Measurements from ENCODE around the gene SLC6A19. TPM values are rescaled to one million over a fixed set of nuclear protein-coding genes. Genes with fewer than 3 reads are reported as not detected.

Gene SLC6A19
- total and polyA plus RNA-seq, 2 of the 13 experiments (the other 11 are each of a cell fraction or from before 2014, with no cell fraction given): 0.02 TPM; not detected in 1

DNA sequence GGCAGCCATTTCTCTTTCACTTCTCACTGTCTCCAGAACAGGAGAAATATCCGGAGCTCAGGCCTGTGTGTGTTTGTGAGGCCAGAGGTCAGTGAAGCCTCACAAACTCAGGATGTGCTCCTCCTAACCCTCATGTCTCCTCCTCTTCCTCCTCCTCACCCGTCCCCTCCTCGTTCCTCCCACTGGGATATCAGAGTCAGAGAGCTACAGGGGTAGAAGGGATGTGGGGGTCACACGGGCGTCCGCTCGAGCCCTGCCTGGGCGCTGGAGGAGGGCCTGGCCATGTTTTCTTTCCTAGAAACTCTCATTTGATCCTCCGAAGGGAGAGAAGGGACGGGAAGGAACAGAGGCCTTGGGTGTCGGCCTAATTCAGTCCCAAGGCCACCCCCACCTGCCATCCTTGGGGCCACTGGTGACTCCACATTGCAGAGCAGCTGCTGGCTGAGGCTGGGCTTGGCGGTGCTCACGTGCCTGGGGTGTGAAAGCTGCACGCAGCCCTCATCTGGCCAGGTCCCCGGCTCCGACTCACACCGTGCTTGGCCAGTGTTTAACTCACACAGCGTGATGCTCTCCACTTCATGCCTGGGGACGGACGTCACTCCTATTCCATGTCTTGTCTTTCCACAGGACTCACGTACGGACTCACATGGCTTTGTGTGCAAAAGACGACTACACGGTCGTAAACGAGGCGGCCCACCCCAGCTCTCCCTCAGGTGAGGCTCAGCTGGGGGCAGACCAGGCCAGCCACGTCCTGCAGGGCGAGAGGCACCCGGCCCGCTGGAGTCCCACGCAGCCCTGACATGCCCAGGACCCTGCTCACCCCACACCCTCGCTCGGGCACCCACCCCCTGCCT is 22.6 kb upstream of the SLC6A19 start (continued):
- TF ChIP-seq NR2F1 (CRISPR knock-in tag; IDR thresholded peaks at IDR 0.05): 0 out of 4 replicates have a peak, but pooled peaks of 1 of the 2 experiments have one; percentile 28
- peak; percentile 52 for TF ChIP-seq FOSL2 (CRISPR knock-in tag; IDR thresholded peaks at IDR 0.05)
- TF ChIP-seq ZNF160 (CRISPR knock-in tag; IDR thresholded peaks at IDR 0.05): peak; percentile 11; the same call in 1 of the 2 replicates
- peak; percentile 10 for TF ChIP-seq YY1 (IDR thresholded peaks at IDR 0.05; ENCODE audit: insufficient read depth, insufficient replicate concordance, low read depth, low read length)
- no peak for TF ChIP-seq TAF1 (CRISPR knock-in tag; IDR thresholded peaks at IDR 0.05)
- TF ChIP-seq ZFP36L2 (CRISPR knock-in tag; IDR thresholded peaks at IDR 0.05): no peak
- peak; percentile 83 for TF ChIP-seq ZBTB7A (CRISPR knock-in tag; IDR thresholded peaks at IDR 0.05)
- TF ChIP-seq, protein P1, sequence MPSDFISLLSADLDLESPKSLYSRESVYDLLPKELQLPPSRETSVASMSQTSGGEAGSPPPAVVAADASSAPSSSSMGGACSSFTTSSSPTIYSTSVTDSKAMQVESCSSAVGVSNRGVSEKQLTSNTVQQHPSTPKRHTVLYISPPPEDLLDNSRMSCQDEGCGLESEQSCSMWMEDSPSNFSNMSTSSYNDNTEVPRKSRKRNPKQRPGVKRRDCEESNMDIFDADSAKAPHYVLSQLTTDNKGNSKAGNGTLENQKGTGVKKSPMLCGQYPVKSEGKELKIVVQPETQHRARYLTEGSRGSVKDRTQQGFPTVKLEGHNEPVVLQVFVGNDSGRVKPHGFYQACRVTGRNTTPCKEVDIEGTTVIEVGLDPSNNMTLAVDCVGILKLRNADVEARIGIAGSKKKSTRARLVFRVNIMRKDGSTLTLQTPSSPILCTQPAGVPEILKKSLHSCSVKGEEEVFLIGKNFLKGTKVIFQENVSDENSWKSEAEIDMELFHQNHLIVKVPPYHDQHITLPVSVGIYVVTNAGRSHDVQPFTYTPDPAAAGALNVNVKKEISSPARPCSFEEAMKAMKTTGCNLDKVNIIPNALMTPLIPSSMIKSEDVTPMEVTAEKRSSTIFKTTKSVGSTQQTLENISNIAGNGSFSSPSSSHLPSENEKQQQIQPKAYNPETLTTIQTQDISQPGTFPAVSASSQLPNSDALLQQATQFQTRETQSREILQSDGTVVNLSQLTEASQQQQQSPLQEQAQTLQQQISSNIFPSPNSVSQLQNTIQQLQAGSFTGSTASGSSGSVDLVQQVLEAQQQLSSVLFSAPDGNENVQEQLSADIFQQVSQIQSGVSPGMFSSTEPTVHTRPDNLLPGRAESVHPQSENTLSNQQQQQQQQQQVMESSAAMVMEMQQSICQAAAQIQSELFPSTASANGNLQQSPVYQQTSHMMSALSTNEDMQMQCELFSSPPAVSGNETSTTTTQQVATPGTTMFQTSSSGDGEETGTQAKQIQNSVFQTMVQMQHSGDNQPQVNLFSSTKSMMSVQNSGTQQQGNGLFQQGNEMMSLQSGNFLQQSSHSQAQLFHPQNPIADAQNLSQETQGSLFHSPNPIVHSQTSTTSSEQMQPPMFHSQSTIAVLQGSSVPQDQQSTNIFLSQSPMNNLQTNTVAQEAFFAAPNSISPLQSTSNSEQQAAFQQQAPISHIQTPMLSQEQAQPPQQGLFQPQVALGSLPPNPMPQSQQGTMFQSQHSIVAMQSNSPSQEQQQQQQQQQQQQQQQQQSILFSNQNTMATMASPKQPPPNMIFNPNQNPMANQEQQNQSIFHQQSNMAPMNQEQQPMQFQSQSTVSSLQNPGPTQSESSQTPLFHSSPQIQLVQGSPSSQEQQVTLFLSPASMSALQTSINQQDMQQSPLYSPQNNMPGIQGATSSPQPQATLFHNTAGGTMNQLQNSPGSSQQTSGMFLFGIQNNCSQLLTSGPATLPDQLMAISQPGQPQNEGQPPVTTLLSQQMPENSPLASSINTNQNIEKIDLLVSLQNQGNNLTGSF (CRISPR knock-in tag; IDR thresholded peaks at IDR 0.05): 0 out of 2 replicates have a peak, but pooled peaks have one; percentile 37
- no peak for TF ChIP-seq GTF2F1 (IDR thresholded peaks at IDR 0.05; ENCODE audit: low read length)
- peak; percentile 34; the same call in 1 of the 2 replicates for TF ChIP-seq NR2F6 (IDR thresholded peaks at IDR 0.05)
- no peak; the same call in none of the 2 replicates for TF ChIP-seq NR2F6 (CRISPR knock-in tag; IDR thresholded peaks at IDR 0.05)
- peak; percentile 84; the same call in 1 of the 2 replicates for TF ChIP-seq CREBL2 (CRISPR knock-in tag; IDR thresholded peaks at IDR 0.05; ENCODE audit: borderline replicate concordance)
- 0 out of 2 replicates have a peak, but pooled peaks have one; percentile 67 for TF ChIP-seq ZNF564 (CRISPR knock-in tag; IDR thresholded peaks at IDR 0.05)
- 0 out of 2 replicates have a peak, but pooled peaks have one; percentile 19 for TF ChIP-seq UBTF (CRISPR knock-in tag; IDR thresholded peaks at IDR 0.05)
- TF ChIP-seq, protein P2, sequence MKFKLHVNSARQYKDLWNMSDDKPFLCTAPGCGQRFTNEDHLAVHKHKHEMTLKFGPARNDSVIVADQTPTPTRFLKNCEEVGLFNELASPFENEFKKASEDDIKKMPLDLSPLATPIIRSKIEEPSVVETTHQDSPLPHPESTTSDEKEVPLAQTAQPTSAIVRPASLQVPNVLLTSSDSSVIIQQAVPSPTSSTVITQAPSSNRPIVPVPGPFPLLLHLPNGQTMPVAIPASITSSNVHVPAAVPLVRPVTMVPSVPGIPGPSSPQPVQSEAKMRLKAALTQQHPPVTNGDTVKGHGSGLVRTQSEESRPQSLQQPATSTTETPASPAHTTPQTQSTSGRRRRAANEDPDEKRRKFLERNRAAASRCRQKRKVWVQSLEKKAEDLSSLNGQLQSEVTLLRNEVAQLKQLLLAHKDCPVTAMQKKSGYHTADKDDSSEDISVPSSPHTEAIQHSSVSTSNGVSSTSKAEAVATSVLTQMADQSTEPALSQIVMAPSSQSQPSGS (CRISPR knock-in tag; IDR thresholded peaks at IDR 0.05): 0 out of 2 replicates have a peak, but pooled peaks have one; percentile 28
- TF ChIP-seq NFIB (CRISPR knock-in tag; IDR thresholded peaks at IDR 0.05; ENCODE audit: borderline replicate concordance): no peak

Measured in HepG2 (cell line).